HepG2 (cell line): ENCODE measurements around the gene OR6S1. TPM values are rescaled to one million over a fixed set of nuclear protein-coding genes. Genes with fewer than 3 reads are reported as not detected.

ENCODE experiments used
- FOSL2 ChIP-seq: sonication (generic); formaldehyde crosslinking; IDR thresholded peaks from 2 replicates; pipeline ENCODE4 v1.4.0; 2020; ENCODE audit warnings: missing genetic modification reagents
- GTF3A ChIP-seq: sonication (generic); formaldehyde crosslinking; conservative IDR thresholded peaks from 2 replicates; pipeline ENCODE4 v1.4.0; 2020; ENCODE audit warnings: mild to moderate bottlenecking, missing genetic modification reagents
- JUND ChIP-seq: sonication (generic); formaldehyde crosslinking; IDR thresholded peaks from 2 replicates; pipeline ENCODE4 v1.8.0; 2022; ENCODE audit warnings: mild to moderate bottlenecking, missing genetic modification reagents
- MEF2D ChIP-seq: sonication (generic); formaldehyde crosslinking; IDR thresholded peaks from 2 replicates; pipeline ENCODE4 v1.5.1; 2020; ENCODE audit warnings: mild to moderate bottlenecking, missing genetic modification reagents
- NFATC3 ChIP-seq: sonication (generic); formaldehyde crosslinking; IDR thresholded peaks from 2 replicates; pipeline ENCODE4 v1.5.1; 2020; ENCODE audit warnings: mild to moderate bottlenecking, missing genetic modification reagents
- POLR2G ChIP-seq: fragments of 200-400 bp; formaldehyde crosslinking; IDR thresholded peaks from 2 replicates; pipeline ENCODE4 v1.6.1; 2018; ENCODE audit warnings: mild to moderate bottlenecking, low read depth, low read length, moderate library complexity
- SIN3A ChIP-seq: IDR thresholded peaks from 2 replicates; pipeline ENCODE4 v1.6.1; 2011; ENCODE audit warnings: low read depth, mild to moderate bottlenecking, control low read depth, low read length, borderline replicate concordance
- SSRP1 ChIP-seq: IDR thresholded peaks from 2 replicates; pipeline ENCODE4 v1.6.1; 2016; ENCODE audit warnings: control low read depth
- TBL1XR1 ChIP-seq: fragments of 150-350 bp; IDR thresholded peaks from 2 replicates; pipeline ENCODE4 v1.6.1; 2014; ENCODE audit warnings: borderline replicate concordance, low read length; ENCODE audit not compliant: partially characterized antibody
- ZNF20 ChIP-seq: sonication (generic); formaldehyde crosslinking; IDR thresholded peaks from 2 replicates; pipeline ENCODE4 v1.4.0; 2020; ENCODE audit warnings: mild to moderate bottlenecking, moderate library complexity, missing genetic modification reagents
- ZNF24 ChIP-seq: fragments of 450-650 bp; IDR thresholded peaks from 2 replicates; pipeline ENCODE4 v1.6.1; 2017; ENCODE audit warnings: antibody characterized with exemption, mild to moderate bottlenecking
- ZNF432 ChIP-seq: sonication (generic); formaldehyde crosslinking; IDR thresholded peaks from 2 replicates; pipeline ENCODE4 v1.5.0; 2020; ENCODE audit warnings: missing genetic modification reagents, mild to moderate bottlenecking, borderline replicate concordance
- ZNF605 ChIP-seq: sonication (generic); formaldehyde crosslinking; IDR thresholded peaks from 2 replicates; pipeline ENCODE4 v1.8.0; 2022; ENCODE audit warnings: mild to moderate bottlenecking, missing genetic modification reagents
- ZNF619 ChIP-seq: sonication (generic); formaldehyde crosslinking; IDR thresholded peaks from 2 replicates; pipeline ENCODE4 v1.4.0; 2020; ENCODE audit warnings: mild to moderate bottlenecking, missing genetic modification reagents
- ZNF644 ChIP-seq: IDR thresholded peaks from 2 replicates; pipeline ENCODE4 v1.6.1; 2016; ENCODE audit warnings: low read depth
- ZNF772 ChIP-seq: sonication (generic); formaldehyde crosslinking; IDR thresholded peaks from 2 replicates; pipeline ENCODE4 v1.5.0; 2020; ENCODE audit warnings: mild to moderate bottlenecking, missing genetic modification reagents
- polyA plus RNA-seq, 8 experiments: library from polyadenylated mRNA; depleted of rRNA in 3 of 8; stranded (reverse) in 7 of 8; unstranded in 1 of 8; fragments of >200 nt; fragmentation: Illumina TruSeq in 4 of 8; extraction: Trizol in 4 of 8; gene quantifications; 2 replicates each; pipeline versions ENCODE4 v1.2.1 to v1.2.3, GENCODE V29; 2011 to 2016; ENCODE audit warnings: low read depth in 4 of 8, missing spikeins in 1 of 8, mixed read lengths in 1 of 8; ENCODE audit not compliant: insufficient read depth in 1 of 8
- total RNA-seq, 5 experiments: library from RNA; depleted of rRNA; stranded (reverse); fragments of >200 nt; fragmentation: Illumina TruSeq; extraction: Trizol; gene quantifications; 2 replicates each; pipeline ENCODE4 v1.2.3, GENCODE V29; 2016; ENCODE audit warnings: low read depth in 1 of 5
- TF ChIP-seq, protein P1 (sequence below): sonication (generic); formaldehyde crosslinking; IDR thresholded peaks from 2 replicates; pipeline ENCODE4 v1.4.0; 2020; ENCODE audit warnings: missing genetic modification reagents, mild to moderate bottlenecking, borderline replicate concordance
- TF ChIP-seq, protein P2 (sequence below): sonication (generic); formaldehyde crosslinking; IDR thresholded peaks from 2 replicates; pipeline ENCODE4 v1.4.0; 2020; ENCODE audit warnings: missing genetic modification reagents
- TF ChIP-seq, protein P3 (sequence below): sonication (generic); formaldehyde crosslinking; IDR thresholded peaks from 2 replicates; pipeline ENCODE4 v1.4.0; 2020; ENCODE audit warnings: missing genetic modification reagents
- TF ChIP-seq, protein P4 (sequence below): sonication (generic); formaldehyde crosslinking; IDR thresholded peaks from 2 replicates; pipeline ENCODE4 v1.4.0; 2020; ENCODE audit warnings: missing genetic modification reagents

The OR6S1 gene
- total and polyA plus RNA-seq, 2 of the 13 experiments (the other 11 are each of a cell fraction or from before 2014, with no cell fraction given) = 0.09 TPM; not detected in 1

DNA sequence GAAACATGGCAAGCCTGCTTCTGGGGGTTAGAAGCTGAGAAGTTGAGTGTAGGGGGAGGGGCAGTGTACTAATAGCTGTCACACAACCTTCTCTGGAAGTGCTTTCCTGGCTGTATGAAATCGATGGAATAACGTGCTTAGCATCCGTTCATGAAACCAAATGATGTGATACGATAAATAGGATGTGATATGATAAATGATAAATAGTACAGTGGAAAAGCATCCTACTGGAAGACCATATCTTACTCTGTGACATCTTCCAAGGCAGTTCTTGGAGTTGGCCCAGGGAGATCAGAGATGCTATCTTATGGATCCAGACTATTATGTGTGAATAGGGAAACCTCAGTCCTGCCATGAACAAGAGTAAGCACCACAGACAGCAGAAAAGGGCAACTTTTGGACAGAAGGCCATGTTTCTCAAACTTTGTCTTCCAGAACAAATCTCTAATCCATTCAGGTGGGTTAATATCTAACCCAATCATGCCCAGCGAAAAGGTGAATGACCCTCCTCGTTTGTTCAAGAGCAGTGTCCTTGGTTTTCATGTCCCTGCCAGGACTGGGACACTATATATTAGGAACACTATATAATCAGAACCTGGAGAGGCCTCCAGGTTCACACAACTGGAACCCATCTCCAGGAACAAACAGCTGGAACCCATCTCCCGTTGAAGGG lies 46.8 kb upstream of the OR6S1 start, which contains the start of gene ANG (continued):
- no peak for TF ChIP-seq ZNF20
- TF ChIP-seq, protein P1, sequence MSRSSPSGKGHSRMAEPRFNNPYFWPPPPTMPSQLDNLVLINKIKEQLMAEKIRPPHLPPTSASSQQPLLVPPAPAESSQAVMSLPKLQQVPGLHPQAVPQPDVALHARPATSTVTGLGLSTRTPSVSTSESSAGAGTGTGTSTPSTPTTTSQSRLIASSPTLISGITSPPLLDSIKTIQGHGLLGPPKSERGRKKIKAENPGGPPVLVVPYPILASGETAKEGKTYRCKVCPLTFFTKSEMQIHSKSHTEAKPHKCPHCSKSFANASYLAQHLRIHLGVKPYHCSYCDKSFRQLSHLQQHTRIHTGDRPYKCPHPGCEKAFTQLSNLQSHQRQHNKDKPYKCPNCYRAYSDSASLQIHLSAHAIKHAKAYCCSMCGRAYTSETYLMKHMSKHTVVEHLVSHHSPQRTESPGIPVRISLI (CRISPR knock-in tag) = no peak
- TF ChIP-seq SSRP1 (CRISPR knock-in tag) = peak; percentile 74
- TF ChIP-seq ZNF605 (CRISPR knock-in tag) = no peak
- no peak for TF ChIP-seq GTF3A
- TF ChIP-seq ZNF432 (CRISPR knock-in tag) = no peak
- TF ChIP-seq MEF2D (CRISPR knock-in tag) = no peak
- TF ChIP-seq, protein P2, sequence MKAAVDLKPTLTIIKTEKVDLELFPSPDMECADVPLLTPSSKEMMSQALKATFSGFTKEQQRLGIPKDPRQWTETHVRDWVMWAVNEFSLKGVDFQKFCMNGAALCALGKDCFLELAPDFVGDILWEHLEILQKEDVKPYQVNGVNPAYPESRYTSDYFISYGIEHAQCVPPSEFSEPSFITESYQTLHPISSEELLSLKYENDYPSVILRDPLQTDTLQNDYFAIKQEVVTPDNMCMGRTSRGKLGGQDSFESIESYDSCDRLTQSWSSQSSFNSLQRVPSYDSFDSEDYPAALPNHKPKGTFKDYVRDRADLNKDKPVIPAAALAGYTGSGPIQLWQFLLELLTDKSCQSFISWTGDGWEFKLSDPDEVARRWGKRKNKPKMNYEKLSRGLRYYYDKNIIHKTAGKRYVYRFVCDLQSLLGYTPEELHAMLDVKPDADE (CRISPR knock-in tag) = no peak
- TF ChIP-seq ZNF772 (CRISPR knock-in tag) = 0 out of 2 replicates have a peak, but pooled peaks have one; percentile 44
- TF ChIP-seq JUND (CRISPR knock-in tag) = no peak
- no peak for TF ChIP-seq ZNF619
- TF ChIP-seq, protein P3, sequence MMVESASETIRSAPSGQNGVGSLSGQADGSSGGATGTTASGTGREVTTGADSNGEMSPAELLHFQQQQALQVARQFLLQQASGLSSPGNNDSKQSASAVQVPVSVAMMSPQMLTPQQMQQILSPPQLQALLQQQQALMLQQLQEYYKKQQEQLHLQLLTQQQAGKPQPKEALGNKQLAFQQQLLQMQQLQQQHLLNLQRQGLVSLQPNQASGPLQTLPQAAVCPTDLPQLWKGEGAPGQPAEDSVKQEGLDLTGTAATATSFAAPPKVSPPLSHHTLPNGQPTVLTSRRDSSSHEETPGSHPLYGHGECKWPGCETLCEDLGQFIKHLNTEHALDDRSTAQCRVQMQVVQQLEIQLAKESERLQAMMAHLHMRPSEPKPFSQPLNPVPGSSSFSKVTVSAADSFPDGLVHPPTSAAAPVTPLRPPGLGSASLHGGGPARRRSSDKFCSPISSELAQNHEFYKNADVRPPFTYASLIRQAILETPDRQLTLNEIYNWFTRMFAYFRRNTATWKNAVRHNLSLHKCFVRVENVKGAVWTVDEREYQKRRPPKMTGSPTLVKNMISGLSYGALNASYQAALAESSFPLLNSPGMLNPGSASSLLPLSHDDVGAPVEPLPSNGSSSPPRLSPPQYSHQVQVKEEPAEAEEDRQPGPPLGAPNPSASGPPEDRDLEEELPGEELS (CRISPR knock-in tag) = no peak; the same call in 1 of the 2 replicates
- TF ChIP-seq POLR2G = peak; percentile 67; the same call in 1 of the 2 replicates
- TF ChIP-seq SIN3A = peak; percentile 36; the same call in 1 of the 2 replicates
- TF ChIP-seq FOSL2 (CRISPR knock-in tag) = no peak
- no peak for TF ChIP-seq ZNF644 (CRISPR knock-in tag)
- TF ChIP-seq TBL1XR1 = no peak
- TF ChIP-seq, protein P4, sequence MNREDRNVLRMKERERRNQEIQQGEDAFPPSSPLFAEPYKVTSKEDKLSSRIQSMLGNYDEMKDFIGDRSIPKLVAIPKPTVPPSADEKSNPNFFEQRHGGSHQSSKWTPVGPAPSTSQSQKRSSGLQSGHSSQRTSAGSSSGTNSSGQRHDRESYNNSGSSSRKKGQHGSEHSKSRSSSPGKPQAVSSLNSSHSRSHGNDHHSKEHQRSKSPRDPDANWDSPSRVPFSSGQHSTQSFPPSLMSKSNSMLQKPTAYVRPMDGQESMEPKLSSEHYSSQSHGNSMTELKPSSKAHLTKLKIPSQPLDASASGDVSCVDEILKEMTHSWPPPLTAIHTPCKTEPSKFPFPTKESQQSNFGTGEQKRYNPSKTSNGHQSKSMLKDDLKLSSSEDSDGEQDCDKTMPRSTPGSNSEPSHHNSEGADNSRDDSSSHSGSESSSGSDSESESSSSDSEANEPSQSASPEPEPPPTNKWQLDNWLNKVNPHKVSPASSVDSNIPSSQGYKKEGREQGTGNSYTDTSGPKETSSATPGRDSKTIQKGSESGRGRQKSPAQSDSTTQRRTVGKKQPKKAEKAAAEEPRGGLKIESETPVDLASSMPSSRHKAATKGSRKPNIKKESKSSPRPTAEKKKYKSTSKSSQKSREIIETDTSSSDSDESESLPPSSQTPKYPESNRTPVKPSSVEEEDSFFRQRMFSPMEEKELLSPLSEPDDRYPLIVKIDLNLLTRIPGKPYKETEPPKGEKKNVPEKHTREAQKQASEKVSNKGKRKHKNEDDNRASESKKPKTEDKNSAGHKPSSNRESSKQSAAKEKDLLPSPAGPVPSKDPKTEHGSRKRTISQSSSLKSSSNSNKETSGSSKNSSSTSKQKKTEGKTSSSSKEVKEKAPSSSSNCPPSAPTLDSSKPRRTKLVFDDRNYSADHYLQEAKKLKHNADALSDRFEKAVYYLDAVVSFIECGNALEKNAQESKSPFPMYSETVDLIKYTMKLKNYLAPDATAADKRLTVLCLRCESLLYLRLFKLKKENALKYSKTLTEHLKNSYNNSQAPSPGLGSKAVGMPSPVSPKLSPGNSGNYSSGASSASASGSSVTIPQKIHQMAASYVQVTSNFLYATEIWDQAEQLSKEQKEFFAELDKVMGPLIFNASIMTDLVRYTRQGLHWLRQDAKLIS (CRISPR knock-in tag) = no peak; the same call in 1 of the 2 replicates
- TF ChIP-seq ZNF24 = no peak
- TF ChIP-seq NFATC3 (CRISPR knock-in tag) = no peak
